ENCODE data around the gene STRAP.
A peak's percentile ranks its signal among the peaks of the same experiment; 100 is the strongest.

Gene STRAP
- 91.4 reads per million, percentile 81 among the genes with 10 or more reads in this experiment for total RNA-seq

- peak; percentile 94 for DNase-seq
Measured at GRCh38 chr12:15882118-15882971, at the start of gene STRAP. STRAP (plus strand) TSS chr12:15882387; CDS start chr12:15882708, 321 bp downstream.

DNA sequence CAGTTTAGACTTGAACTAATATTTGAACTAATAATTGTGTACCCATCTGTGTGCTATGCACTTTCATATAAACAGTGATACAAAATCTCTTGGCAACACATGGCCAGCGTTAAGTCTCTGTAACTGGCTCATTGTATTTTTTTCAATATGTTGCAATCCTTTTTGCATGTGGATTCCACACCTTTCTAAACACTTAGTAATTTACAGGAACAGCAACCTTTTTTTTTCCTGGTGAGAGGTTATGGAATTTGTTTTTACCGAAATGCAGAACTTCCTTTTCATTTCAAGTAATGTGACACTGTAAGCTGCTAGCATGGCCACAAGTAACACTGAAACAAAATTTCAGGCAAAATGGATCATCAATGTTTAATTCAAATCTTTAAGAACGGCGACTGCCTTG is 47.6 kb upstream of the STRAP start:
- DNase-seq: no peak

DNA sequence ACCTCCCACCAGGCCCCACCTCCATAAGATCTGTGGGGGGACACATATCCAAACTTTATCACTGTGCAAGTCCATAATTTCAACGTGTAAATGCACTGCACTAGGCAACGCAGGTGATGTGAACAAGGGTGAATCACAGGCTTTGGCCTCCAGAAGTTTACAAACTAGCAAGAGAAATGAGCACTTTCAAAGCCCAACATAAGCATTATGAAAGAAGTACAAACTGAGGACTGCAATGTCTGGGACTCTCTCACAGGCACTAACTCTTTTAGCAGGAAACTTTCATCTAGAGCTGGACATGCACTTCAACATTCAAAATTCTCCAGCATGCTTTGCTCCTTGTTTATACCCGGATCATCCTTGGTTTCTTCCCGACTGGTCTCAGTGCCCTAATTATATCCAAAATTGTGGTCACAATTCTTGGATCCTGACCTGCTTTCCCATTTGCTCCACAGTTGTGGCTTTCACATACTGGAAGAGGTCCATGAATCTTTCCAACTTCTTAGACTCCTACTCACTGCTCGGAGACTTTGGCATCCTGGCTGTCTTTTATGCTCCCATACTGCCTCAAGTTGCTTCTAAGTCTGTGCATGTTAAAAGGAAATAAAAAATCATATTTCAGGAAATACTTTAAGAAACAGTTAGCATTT is 44.9 kb upstream of the STRAP start:
- no peak for DNase-seq

DNA sequence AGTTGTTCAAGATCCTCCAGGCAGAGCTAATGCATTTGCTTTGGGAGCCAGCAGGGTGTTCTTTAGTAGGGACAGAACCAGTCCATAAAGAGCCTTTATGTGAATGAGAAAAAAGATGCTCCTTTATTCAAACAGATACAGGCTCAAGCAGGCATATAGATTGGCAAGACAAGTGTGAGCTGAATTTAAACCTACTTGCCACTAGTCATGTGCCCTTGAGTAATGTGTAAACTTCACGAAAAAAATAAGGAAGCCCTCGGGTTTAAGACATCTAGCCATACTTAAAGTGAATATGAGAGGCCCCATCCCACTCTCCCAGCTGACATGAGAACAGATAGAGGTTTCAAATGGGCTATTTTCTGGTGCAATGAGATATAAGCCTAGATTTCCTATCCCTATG is 43.1 kb upstream of the STRAP start:
- no peak for DNase-seq

GRCh38 chr12:15839682-15840081 is 42.5 kb upstream of the STRAP start:
- DNase-seq: no peak

DNA sequence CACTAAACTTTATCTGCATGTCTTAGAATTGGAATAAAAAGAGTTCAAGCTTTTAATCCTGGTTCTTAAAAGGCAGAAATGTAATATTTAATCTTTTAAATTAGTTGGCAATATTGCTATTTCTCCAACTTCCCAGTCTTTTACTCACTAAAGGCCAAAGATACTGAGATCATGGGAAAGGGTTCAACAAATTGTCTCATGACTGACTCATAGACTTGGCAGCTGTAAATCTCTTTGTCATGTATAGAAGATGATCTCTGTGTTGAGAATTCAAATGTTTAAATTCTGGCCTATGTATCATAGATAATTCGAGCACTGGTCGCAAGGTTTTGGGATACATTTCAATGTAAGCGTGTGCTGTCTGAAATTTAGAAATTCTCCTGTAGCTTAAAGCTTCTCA is 40.1 kb upstream of the STRAP start:
- DNase-seq: no peak

GRCh38 chr12:15846887-15847286 is 35.3 kb upstream of the STRAP start:
- no peak for DNase-seq

GRCh38 chr12:15848606-15849005 is 33.6 kb upstream of the STRAP start:
- no peak for DNase-seq

DNA sequence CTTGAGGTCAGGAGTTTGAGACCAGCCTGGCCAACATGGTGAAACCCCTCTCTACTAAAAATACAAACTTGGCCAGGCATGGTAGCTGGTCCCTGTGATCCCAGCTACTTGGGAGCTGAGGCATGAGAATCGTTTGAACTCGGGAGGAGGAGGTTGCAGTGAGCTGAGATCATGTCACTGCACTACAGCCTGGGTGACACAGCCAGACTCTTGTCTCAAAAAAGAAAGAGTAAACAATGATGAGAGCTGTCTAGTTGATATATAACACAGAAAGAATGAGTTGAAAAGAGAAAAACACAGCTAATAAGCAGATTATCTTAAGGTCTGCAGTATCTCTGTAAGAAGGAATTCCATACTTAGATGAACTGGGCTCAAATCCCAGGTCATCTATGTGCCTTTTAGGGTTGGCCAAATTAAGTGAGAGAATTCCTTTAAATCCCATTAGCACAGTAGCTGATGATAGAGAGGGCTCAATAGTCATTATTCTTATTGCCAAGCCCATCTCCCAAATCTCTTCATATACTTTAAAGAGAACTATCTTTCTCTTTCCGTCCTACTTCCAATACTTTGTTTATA is 31.1 kb upstream of the STRAP start:
- no peak for DNase-seq

DNA sequence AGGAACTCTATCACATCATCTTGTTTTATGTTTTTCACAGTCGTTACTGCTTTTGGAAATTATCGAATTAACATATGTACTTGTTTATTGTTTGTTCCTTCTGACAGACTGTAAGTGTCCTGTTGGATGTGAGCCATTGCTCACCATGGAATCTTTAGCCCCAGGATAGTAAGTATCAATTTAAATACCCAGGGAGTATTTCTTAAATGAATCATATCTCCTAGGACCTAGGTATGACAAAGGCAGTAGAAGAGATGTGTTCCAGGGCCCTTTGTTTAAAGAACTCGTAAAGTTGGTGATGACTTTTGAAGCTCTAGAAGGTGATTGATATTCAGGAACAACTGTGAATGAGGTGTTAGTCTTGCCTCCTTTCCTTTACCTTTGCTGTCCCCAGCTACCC is 30.3 kb upstream of the STRAP start:
- DNase-seq: no peak

GRCh38 chr12:15852383-15852782 is 29.8 kb upstream of the STRAP start:
- no peak for DNase-seq

DNA sequence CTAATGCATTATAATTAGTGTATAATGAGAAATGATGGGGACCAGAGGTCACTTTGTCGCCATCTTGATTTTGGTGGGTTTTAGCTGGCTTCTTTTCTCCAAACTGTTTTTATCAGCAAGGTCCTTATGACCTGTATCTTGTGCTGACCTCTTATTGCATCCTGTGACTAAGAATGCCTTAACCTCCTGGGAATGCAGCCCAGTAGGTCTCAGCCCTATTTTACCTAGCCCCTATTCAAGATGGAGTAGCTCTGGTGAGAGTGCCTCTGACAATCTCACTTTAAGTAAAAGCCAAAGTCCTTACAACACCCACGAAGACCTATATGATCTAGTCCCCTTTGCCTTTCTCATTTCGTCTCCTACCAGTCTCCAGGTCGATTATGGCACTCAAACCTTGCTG is 28.3 kb upstream of the STRAP start:
- DNase-seq: no peak

DNA sequence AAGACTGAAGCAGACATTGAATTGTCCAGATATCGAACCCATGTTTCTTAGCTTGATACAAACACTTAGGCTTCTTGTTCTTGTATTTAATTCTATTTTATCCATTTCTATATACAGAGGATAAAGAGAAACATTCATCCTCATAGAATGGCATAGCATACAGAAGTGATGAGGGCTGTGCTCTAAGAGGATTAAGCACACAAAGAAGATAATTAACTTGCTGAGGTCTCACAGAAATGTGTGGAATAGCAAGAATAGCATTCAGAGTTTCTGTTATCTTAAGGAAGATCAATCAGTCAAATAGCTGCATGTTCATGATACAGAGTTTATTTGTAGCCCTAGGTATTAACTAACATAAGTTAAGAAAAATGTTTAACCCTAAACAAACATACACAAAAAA is 27.3 kb upstream of the STRAP start:
- DNase-seq: no peak

- DNase-seq: no peak
Measured at GRCh38 chr12:15855646-15856045, 26.5 kb upstream of the STRAP start.

GRCh38 chr12:15856097-15856982 is 25.8 kb upstream of the STRAP start:
- peak; percentile 41 for DNase-seq

- no peak for DNase-seq
Measured at GRCh38 chr12:15858353-15858752, 23.8 kb upstream of the STRAP start.

DNA sequence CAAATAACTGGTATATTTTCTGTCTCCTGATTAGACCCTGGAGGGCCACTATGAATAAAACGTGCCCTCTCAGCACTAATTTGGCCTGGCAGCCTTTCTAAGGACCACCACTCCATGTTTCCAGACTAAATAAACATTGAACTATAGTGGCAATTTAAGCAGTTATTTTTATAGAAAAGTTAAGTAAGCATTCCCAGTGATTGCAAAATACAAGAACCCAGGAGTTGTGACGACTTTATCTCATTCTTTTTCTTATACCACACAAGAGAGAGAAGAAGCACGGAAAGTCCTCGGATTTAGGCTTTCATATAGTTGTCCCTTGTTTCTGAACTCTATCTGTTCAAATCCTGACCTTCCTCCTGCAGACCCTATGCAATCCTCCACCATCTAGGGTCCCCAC is 23.1 kb upstream of the STRAP start:
- DNase-seq: no peak

DNA sequence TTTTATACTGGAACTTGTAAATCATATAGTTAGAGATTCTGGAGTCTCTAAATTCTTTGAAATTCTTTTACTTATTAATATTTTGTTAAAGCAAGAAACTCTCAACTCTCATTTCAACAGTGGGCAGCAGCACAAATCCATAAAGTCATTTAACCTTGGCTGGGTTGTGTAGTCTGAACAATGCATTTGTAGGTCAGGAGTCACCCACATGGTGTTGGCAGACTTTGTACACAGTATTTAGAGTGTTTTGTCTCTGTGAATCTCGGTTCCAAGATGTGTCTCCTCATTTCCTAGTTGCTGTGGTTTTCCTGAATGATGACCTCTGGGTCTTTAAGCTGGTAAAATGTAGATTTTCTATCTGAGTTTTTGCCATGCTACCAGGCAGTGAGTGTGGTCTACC is 20.8 kb upstream of the STRAP start:
- DNase-seq: no peak

DNA sequence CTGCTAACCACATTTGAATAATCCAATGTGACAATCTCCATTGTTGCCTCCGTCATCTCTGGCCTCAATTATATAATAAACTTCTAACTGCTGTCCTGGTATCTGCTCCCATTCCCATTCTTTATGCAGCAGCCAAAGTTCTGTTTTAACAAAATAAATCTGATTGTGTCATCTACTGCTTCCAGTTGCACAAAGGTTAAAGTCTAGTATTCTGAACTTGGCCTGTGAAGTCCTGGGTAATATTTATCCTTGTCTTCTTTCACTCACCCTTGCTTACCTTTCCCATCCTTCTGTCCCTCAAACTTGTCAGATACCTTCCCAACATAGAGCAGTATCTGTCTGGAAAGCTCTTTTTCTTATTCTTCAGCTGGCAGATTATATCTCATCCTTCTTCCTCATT is 19.3 kb upstream of the STRAP start:
- DNase-seq: no peak

DNA sequence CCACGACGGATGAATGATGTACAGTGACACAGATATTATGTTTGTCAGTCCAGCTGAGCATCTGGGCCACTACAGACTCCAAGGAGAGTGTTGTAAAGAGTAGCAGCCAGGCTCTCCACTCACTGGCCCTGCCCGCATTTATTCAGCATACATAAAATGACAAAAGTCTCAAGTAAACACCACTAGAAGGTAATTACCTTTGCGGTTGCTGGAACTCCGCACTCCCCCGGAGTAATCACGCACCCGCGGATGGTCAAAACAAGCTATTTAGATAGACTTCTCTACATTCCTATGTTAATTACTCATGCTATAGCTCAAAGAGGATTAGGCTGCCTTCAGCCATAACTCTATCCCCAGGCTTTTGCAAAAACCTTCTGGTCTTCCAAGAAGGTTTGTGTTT is 18.8 kb upstream of the STRAP start:
- DNase-seq: no peak

DNA sequence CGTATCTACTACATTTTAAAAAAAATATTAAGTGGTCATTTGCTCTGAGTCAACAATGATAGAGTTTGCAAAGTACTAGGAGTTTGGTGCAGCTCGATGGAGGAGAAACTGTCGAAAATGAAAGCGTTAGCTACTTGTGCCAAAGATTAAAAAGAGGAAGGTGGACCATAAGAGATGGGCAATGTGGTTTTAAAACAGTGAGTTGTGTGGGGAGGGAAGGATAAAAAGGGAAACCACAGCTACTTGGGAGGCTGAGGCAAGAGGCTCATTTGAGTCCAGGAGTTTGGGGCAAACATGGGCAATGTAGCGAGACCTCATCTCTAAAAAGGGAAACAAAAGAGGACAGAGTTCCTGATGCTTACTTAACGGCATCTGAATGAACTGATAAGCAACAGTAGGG is 18.2 kb upstream of the STRAP start:
- no peak for DNase-seq

GRCh38 chr12:15868186-15868585 is 14.0 kb upstream of the STRAP start:
- DNase-seq: no peak

GRCh38 chr12:15873556-15873955 is 8.6 kb upstream of the STRAP start:
- DNase-seq: no peak

Measured in effector CD4-positive, alpha-beta T cell (primary cell).